CD4-positive, alpha-beta T cell treated with Interleukin-4 for 4 hours (primary cell): Measurements from ENCODE around the gene IBSP.

Experiments used
- DNase-seq: peaks from one replicate; pipeline ENCODE4 v3.0.0-alpha.2; 2020

The IBSP gene

GRCh38 chr4:87838890-87839591, 39.7 kb downstream of the IBSP start:
- no peak for DNase-seq

GRCh38 chr4:87839592-87839946, 40.2 kb downstream of the IBSP start:
- DNase-seq: no peak

GRCh38 chr4:87840149-87840548, 40.8 kb downstream of the IBSP start:
- DNase-seq: no peak

GRCh38 chr4:87843936-87844335, 44.6 kb downstream of the IBSP start:
- peak; percentile 4 for DNase-seq

GRCh38 chr4:87844452-87844851, 45.1 kb downstream of the IBSP start:
- no peak for DNase-seq

GRCh38 chr4:87846226-87846625, 46.9 kb downstream of the IBSP start:
- DNase-seq: no peak

- peak; percentile 34 for DNase-seq
These were observed 49.4 kb downstream of the IBSP start for GRCh38 chr4:87848622-87849351.

- DNase-seq: no peak
These were observed 50.3 kb downstream of the IBSP start for GRCh38 chr4:87849612-87850011.

- DNase-seq: no peak
These were observed 52.0 kb downstream of the IBSP start for GRCh38 chr4:87851332-87851731.

GRCh38 chr4:87851953-87852352, 52.6 kb downstream of the IBSP start:
- DNase-seq: no peak

- DNase-seq: peak; percentile 19
These were observed 53.8 kb downstream of the IBSP start for GRCh38 chr4:87853108-87853507.

GRCh38 chr4:87853891-87854290, 54.5 kb downstream of the IBSP start:
- no peak for DNase-seq

GRCh38 chr4:87855559-87855958, 56.2 kb downstream of the IBSP start:
- no peak for DNase-seq

- no peak for DNase-seq
These were observed 57.5 kb downstream of the IBSP start for GRCh38 chr4:87856816-87857215.

- DNase-seq: no peak
These were observed 58.4 kb downstream of the IBSP start for GRCh38 chr4:87857789-87858188.
